Femur (tissue), 1 donor: Measurements from ENCODE around the gene RPS6KA1.
A peak's percentile ranks its signal among the peaks of the same experiment; 100 is the strongest.
"Not testable (repeated sequence)": the region's sequence is repeated elsewhere in the genome, so short reads cannot be mapped to it uniquely, and the experiment has no call there.

Source experiments
- DNase-seq: peaks from one replicate; pipeline ENCODE4 v3.0.0-alpha.2; 2017

Gene RPS6KA1

GRCh38 chr1:26529655-26530409 lies at the start of gene RPS6KA1:
TSS of gene RPS6KA1 (plus strand) at chr1:26529761. CDS start at chr1:26529921, 160 bp downstream.
- peak; percentile 69 for DNase-seq

GRCh38 chr1:26482921-26483320 lies 46.6 kb upstream of the RPS6KA1 start:
- DNase-seq, result no peak

GRCh38 chr1:26483980-26484379 lies 45.6 kb upstream of the RPS6KA1 start:
- DNase-seq, result no peak

GRCh38 chr1:26490155-26490554 lies 39.4 kb upstream of the RPS6KA1 start:
- DNase-seq, result no peak

GRCh38 chr1:26493267-26493666 lies 36.3 kb upstream of the RPS6KA1 start:
- no peak for DNase-seq

- DNase-seq, result no peak
Observed at GRCh38 chr1:26493938-26494337, 35.6 kb upstream of the RPS6KA1 start.

- DNase-seq, result peak; percentile 47
Observed at GRCh38 chr1:26496861-26497260, 32.7 kb upstream of the RPS6KA1 start.

GRCh38 chr1:26498894-26499293 lies 30.7 kb upstream of the RPS6KA1 start:
- DNase-seq, result no peak

- peak; percentile 93 for DNase-seq
Observed at GRCh38 chr1:26500488-26501175, 28.9 kb upstream of the RPS6KA1 start.

- not testable (repeated sequence) for DNase-seq
Observed at GRCh38 chr1:26510711-26511110, 18.9 kb upstream of the RPS6KA1 start.

GRCh38 chr1:26515836-26516235 lies 13.7 kb upstream of the RPS6KA1 start:
- not testable (repeated sequence) for DNase-seq

GRCh38 chr1:26516987-26517765 lies 12.4 kb upstream of the RPS6KA1 start:
- no peak for DNase-seq

- no peak for DNase-seq
Observed at GRCh38 chr1:26517766-26518049, 11.9 kb upstream of the RPS6KA1 start.

- DNase-seq, result no peak
Observed at GRCh38 chr1:26518355-26518754, 11.2 kb upstream of the RPS6KA1 start.

- DNase-seq, result no peak
Observed at GRCh38 chr1:26520339-26520738, 9.2 kb upstream of the RPS6KA1 start.

GRCh38 chr1:26521669-26522030 lies 7.9 kb upstream of the RPS6KA1 start:
- DNase-seq, result no peak

GRCh38 chr1:26522073-26522472 lies 7.5 kb upstream of the RPS6KA1 start:
- DNase-seq, result no peak

GRCh38 chr1:26524181-26524580 lies 5.4 kb upstream of the RPS6KA1 start:
- no peak for DNase-seq

- no peak for DNase-seq
Observed at GRCh38 chr1:26526287-26526686, 3.3 kb upstream of the RPS6KA1 start.

GRCh38 chr1:26529405-26529654 lies 231 bp upstream of the RPS6KA1 start:
- no peak for DNase-seq

GRCh38 chr1:26530410-26530894 lies 891 bp downstream of the RPS6KA1 start:
- DNase-seq, result no peak

GRCh38 chr1:26530895-26531598 lies 1.5 kb downstream of the RPS6KA1 start:
- DNase-seq, result no peak

- no peak for DNase-seq
Observed at GRCh38 chr1:26531651-26532131, 2.1 kb downstream of the RPS6KA1 start.
